HepG2 (cell line): ENCODE results near the gene IFI27L2. TPM values are rescaled to one million over a fixed set of nuclear protein-coding genes. Genes with fewer than 3 reads are reported as not detected.

Source experiments
- ATAC-seq: fragments of 200-7000 bp; cut with Tn5 transposase; 3 replicates; pipeline ENCODE4 v1.9.1; 2020; ENCODE audit warnings: mild to moderate bottlenecking, moderate library complexity
- Bru-seq: library from RNA; stranded (reverse); fragments of 400-500 nt; gene quantifications from one replicate; lab custom pipeline; 2021; lab: Mats Ljungman, UMichigan
- BruChase-seq, 2 experiments: library from RNA; stranded (reverse); fragments of 400-500 nt; gene quantifications; one replicate each; lab custom pipeline; 2021; lab: Mats Ljungman, UMichigan
- BruUV-seq: library from RNA; stranded (reverse); fragments of 400-500 nt; replicated peaks from 2 replicates; lab custom pipeline; 2021; lab: Mats Ljungman, UMichigan
- CTCF ChIA-PET: fragments of 300-600 bp; formaldehyde crosslinking; extraction: SDS; loops from one replicate; lab custom pipeline; 2021; ENCODE audit warnings: low total read pairs, inconsistent platforms, low intra/inter-chr PET ratio; lab: Yijun Ruan, JAX
- POLR2A ChIA-PET: fragments of 350-600 bp; sonication (Branson Sonifier 250); formaldehyde crosslinking; loops from one replicate; lab custom pipeline; 2020; ENCODE audit warnings: antibody characterized with exemption, inconsistent platforms; lab: Yijun Ruan, JAX
- DNase-seq: peaks from one replicate; pipeline ENCODE4 v3.0.0-alpha.2; 2015; ENCODE audit warnings: low spot score
- FAIRE-seq: peaks from 3 replicates; lab custom pipeline; 2011; peaks lifted over from hg19 to GRCh38; lab: Jason Lieb, UNC
- H2AFZ ChIP-seq: one replicate; pipeline ENCODE4 v1.6.1; 2011; ENCODE audit warnings: low read length, inconsistent platforms
- H3K27ac ChIP-seq: fragments of 300-600 bp; 3 replicates; pipeline ENCODE4 v1.8.0; 2011; ENCODE audit warnings: mixed run types, mild to moderate bottlenecking, mixed read lengths, low read length, inconsistent platforms; ENCODE audit not compliant: insufficient read depth; ENCODE audit errors: extremely low read length
- H3K27me3 ChIP-seq, 2 experiments: fragments of 200-600 bp in 1 of 2; 2 replicates in 1 of 2; 3 replicates in 1 of 2; pipeline versions ENCODE4 v1.6.0 to v1.8.0; 2011; ENCODE audit warnings: low read length in 2 of 2, mild to moderate bottlenecking in 2 of 2, moderate library complexity in 2 of 2, inconsistent platforms in 1 of 2; ENCODE audit not compliant: insufficient read depth in 2 of 2, control insufficient read depth in 1 of 2
- H3K36me3 ChIP-seq, 2 experiments: fragments of 200-600 bp in 1 of 2; replicated peaks in 1 of 2; 2 replicates in 1 of 2; 3 replicates in 1 of 2; pipeline versions ENCODE4 v1.5.1 to v1.8.0; 2011; ENCODE audit warnings: low read length in 2 of 2, inconsistent platforms in 1 of 2; ENCODE audit not compliant: insufficient read depth in 2 of 2, control insufficient read depth in 1 of 2
- H3K4me1 ChIP-seq: 2 replicates; pipeline ENCODE4 v1.5.1; 2012; ENCODE audit warnings: low read length, inconsistent platforms; ENCODE audit not compliant: insufficient read depth
- H3K4me2 ChIP-seq: 2 replicates; pipeline ENCODE4 v1.6.0; 2011; ENCODE audit warnings: low read depth, low read length, inconsistent platforms
- H3K4me3 ChIP-seq, 3 experiments: fragments of 200-600 bp in 1 of 3; sonication (generic), shearing (Covaris generic) in 1 of 3; replicated peaks in 1 of 3; 2 replicates each; pipeline ENCODE4 v1.5.1; 2011 to 2016; ENCODE audit warnings: low read length in 3 of 3, inconsistent platforms in 2 of 3, low read depth in 2 of 3, mild to moderate bottlenecking in 2 of 3, control low read depth in 1 of 3, mixed read lengths in 1 of 3; ENCODE audit not compliant: insufficient read depth in 1 of 3
- H3K79me2 ChIP-seq: one replicate; pipeline ENCODE4 v1.6.1; 2011; ENCODE audit warnings: low read length, inconsistent platforms; ENCODE audit not compliant: insufficient read depth
- H3K9ac ChIP-seq: 2 replicates; pipeline ENCODE4 v1.6.0; 2011; ENCODE audit warnings: mild to moderate bottlenecking, low read depth, low read length, inconsistent platforms; ENCODE audit not compliant: insufficient read depth
- H3K9me3 ChIP-seq: 2 replicates; pipeline ENCODE4 v1.5.1; 2012; ENCODE audit warnings: mild to moderate bottlenecking, low read length
- H4K20me1 ChIP-seq: 2 replicates; pipeline ENCODE4 v1.6.0; 2011; ENCODE audit warnings: inconsistent platforms, mild to moderate bottlenecking, low read length, moderate library complexity; ENCODE audit not compliant: insufficient read depth
- CTCF ChIP-seq: sonication (generic); formaldehyde crosslinking; IDR thresholded peaks from 2 replicates; pipeline ENCODE4 v1.5.0; 2020; ENCODE audit warnings: mild to moderate bottlenecking, missing genetic modification reagents, moderate library complexity
- GABPA ChIP-seq, 2 experiments: IDR thresholded peaks; 2 replicates each; pipeline ENCODE4 v1.6.1; 2011 to 2016; ENCODE audit warnings: low read depth in 2 of 2, low read length in 1 of 2, missing biosample characterization in 1 of 2, missing genetic modification characterization in 1 of 2
- GTF3A ChIP-seq: sonication (generic); formaldehyde crosslinking; conservative IDR thresholded peaks from 2 replicates; pipeline ENCODE4 v1.4.0; 2020; ENCODE audit warnings: mild to moderate bottlenecking, missing genetic modification reagents
- HNRNPK ChIP-seq: fragments of 200-400 bp; formaldehyde crosslinking; IDR thresholded peaks from 2 replicates; pipeline ENCODE4 v1.6.1; 2018; ENCODE audit warnings: low read length, low read depth, moderate library complexity, mild to moderate bottlenecking; ENCODE audit not compliant: poor library complexity, severe bottlenecking
- SALL1 ChIP-seq: sonication (generic); formaldehyde crosslinking; IDR thresholded peaks from 2 replicates; pipeline ENCODE4 v1.8.0; 2022; ENCODE audit warnings: mild to moderate bottlenecking, missing genetic modification reagents
- ZFP91 ChIP-seq: sonication (generic); formaldehyde crosslinking; IDR thresholded peaks from 2 replicates; pipeline ENCODE4 v1.9.0; 2022; ENCODE audit warnings: missing genetic modification reagents, mild to moderate bottlenecking, borderline replicate concordance
- ZNF687 ChIP-seq: sonication (generic); formaldehyde crosslinking; IDR thresholded peaks from 2 replicates; pipeline ENCODE4 v1.5.1; 2020; ENCODE audit warnings: mild to moderate bottlenecking, missing genetic modification reagents, moderate library complexity
- ZNF879 ChIP-seq: sonication (generic); formaldehyde crosslinking; IDR thresholded peaks from 2 replicates; pipeline ENCODE4 v1.8.1; 2023; ENCODE audit warnings: missing genetic modification reagents
- WGBS: methylation state at CpG from one replicate; pipeline ENCODE4 v1.1.6; 2017; ENCODE audit warnings: low lambda C conversion rate; 5-methylcytosine and 5-hydroxymethylcytosine counted together
- in situ Hi-C: cut with HindIII; loops from 2 replicates; pipeline ENCODE4 v1.10.0; 2017; ENCODE audit warnings: low pct_unique_long_range_greater_than_20kb; ENCODE audit not compliant: extremely low pct_ligation_motif_present
- intact Hi-C: fragments of 100-400 bp; cut with micrococcal nuclease; formaldehyde crosslinking; loops from one replicate; pipeline ENCODE4 v1.10.0; 2022; ENCODE audit not compliant: unreplicated experiment
- long read RNA-seq, 2 experiments: library from RNA in 1 of 2; library from polyadenylated mRNA in 1 of 2; stranded (forward) in 1 of 2; unstranded in 1 of 2; transcript quantifications; one replicate each; pipeline ENCODE4 v2.0.0, GENCODE V29; 2019 to 2022
- polyA minus RNA-seq, 3 experiments: library from RNA; depleted of rRNA, polyadenylated mRNA; stranded (reverse); fragments of >200 nt; gene quantifications; 2 replicates each; pipeline ENCODE4 v1.2.3, GENCODE V29; 2011; ENCODE audit warnings: low replicate concordance in 1 of 3
- polyA plus RNA-seq, 8 experiments: library from polyadenylated mRNA; depleted of rRNA in 3 of 8; stranded (reverse) in 7 of 8; unstranded in 1 of 8; fragments of >200 nt; fragmentation: Illumina TruSeq in 4 of 8; extraction: Trizol in 4 of 8; gene quantifications; 2 replicates each; pipeline versions ENCODE4 v1.2.1 to v1.2.3, GENCODE V29; 2011 to 2016; ENCODE audit warnings: low read depth in 4 of 8, missing spikeins in 1 of 8, mixed read lengths in 1 of 8; ENCODE audit not compliant: insufficient read depth in 1 of 8
- total RNA-seq, 5 experiments: library from RNA; depleted of rRNA; stranded (reverse); fragments of >200 nt; fragmentation: Illumina TruSeq; extraction: Trizol; gene quantifications; 2 replicates each; pipeline ENCODE4 v1.2.3, GENCODE V29; 2016; ENCODE audit warnings: low read depth in 1 of 5

IFI27L2 gene
- 4.3 and 6.0 TPM in 2 replicates for total RNA-seq (2016; rRNA removed; fragmentation: Illumina TruSeq; extraction: Trizol)
- 2.5 and 3.2 TPM in 2 replicates for total RNA-seq (2016; cell fraction: cytosol; rRNA removed; fragmentation: Illumina TruSeq; extraction: Trizol; ENCODE audit: low read depth)
- 5.0 and 5.5 TPM in 2 replicates for total RNA-seq (2016; cell fraction: insoluble cytoplasmic fraction; rRNA removed; fragmentation: Illumina TruSeq; extraction: Trizol)
- total RNA-seq (2016; cell fraction: membrane; rRNA removed; fragmentation: Illumina TruSeq; extraction: Trizol) = 3.6 and 3.7 TPM in 2 replicates
- 1.6 and 1.9 TPM in 2 replicates for total RNA-seq (2016; cell fraction: nucleus; rRNA removed; fragmentation: Illumina TruSeq; extraction: Trizol)
- polyA plus RNA-seq (2011; rRNA removed) = 4.8 and 6.9 TPM in 2 replicates
- polyA plus RNA-seq (2011; cell fraction: cytosol; rRNA removed) = 9.7 and 10.5 TPM in 2 replicates
- 3.1 and 4.9 TPM in 2 replicates for polyA plus RNA-seq (2011; cell fraction: nucleus; rRNA removed)
- polyA plus RNA-seq (2012) = 2.3 and 4.8 TPM in 2 replicates
- 3.7 and 4.6 TPM in 2 replicates for polyA plus RNA-seq (2016; cell fraction: cytosol; fragmentation: Illumina TruSeq; extraction: Trizol; ENCODE audit: low read depth)
- polyA plus RNA-seq (2016; cell fraction: insoluble cytoplasmic fraction; fragmentation: Illumina TruSeq; extraction: Trizol; ENCODE audit: low read depth) = 6.3 and 6.5 TPM in 2 replicates
- 2.3 and 3.4 TPM in 2 replicates for polyA plus RNA-seq (2016; cell fraction: membrane; fragmentation: Illumina TruSeq; extraction: Trizol; ENCODE audit: low read depth)
- polyA plus RNA-seq (2016; cell fraction: nucleus; fragmentation: Illumina TruSeq; extraction: Trizol; ENCODE audit: insufficient read depth, low read depth) = 2.8 and 4.6 TPM in 2 replicates
- polyA minus RNA-seq (2011; rRNA and poly(A)+ RNA removed; ENCODE audit: low replicate concordance) = 1.5 and 6.0 TPM in 2 replicates
- polyA minus RNA-seq (2011; cell fraction: cytosol; rRNA and poly(A)+ RNA removed) = not detected in 2 replicates
- polyA minus RNA-seq (2011; cell fraction: nucleus; rRNA and poly(A)+ RNA removed) = 1.1 TPM in 1 of 2 replicates, not detected in the other
- Bru-seq, nascent RNA = percentile 31 among the genes with signal in this experiment
- percentile 27 among the genes with signal in this experiment for BruChase-seq, experiment 1, labeled RNA remaining after a 6-hour chase
- not detected for BruChase-seq, experiment 2, labeled RNA remaining after a 2-hour chase
- long read RNA-seq, experiment 1, transcript IFI27L2-201 (4 exons, 511 nt) = major isoform, 5 of 5 reads
- long read RNA-seq, experiment 1, partial matches to known transcripts = 0 of 5 reads
- long read RNA-seq, experiment 1, other reads (novel, unspliced or antisense) = 0 of 5 reads
- long read RNA-seq, experiment 2, transcript IFI27L2-201 (4 exons, 511 nt) = major isoform, 8 of 10 reads
- long read RNA-seq, experiment 2, partial matches to known transcripts = 0 of 10 reads
- long read RNA-seq, experiment 2, other reads (novel, unspliced or antisense) = 0 of 10 reads

- H3K4me3 ChIP-seq = peak within 1 kb of the TSS; percentile 46 to 72 (median 53)
- in situ Hi-C loops = no loop called here
- 18% methylated on average over 14 of the region's 27 CpGs for WGBS
- TF ChIP-seq CTCF (CRISPR knock-in tag) (0 out of 2 replicates have a peak, but pooled peaks have one; percentile 9), SALL1 (CRISPR knock-in tag) (0 out of 2 replicates have a peak, but pooled peaks have one; percentile 17), ZNF687 (CRISPR knock-in tag) (peak; percentile 33; the same call in 1 of the 2 replicates), GABPA (IDR thresholded peaks at IDR 0.05; ENCODE audit: low read depth, low read length) (no peak), GABPA (CRISPR knock-in tag; IDR thresholded peaks at IDR 0.05; ENCODE audit: low read depth) (peak; percentile 37; the same call in 1 of the 2 replicates), HNRNPK (peak; percentile 18), ZNF879 (CRISPR knock-in tag) (no peak), GTF3A (CRISPR knock-in tag) (no peak), ZFP91 (CRISPR knock-in tag) (0 out of 2 replicates have a peak, but pooled peaks have one; percentile 18)
Measured at GRCh38 chr14:94129111-94129757, at the start of gene IFI27L2. TSS of gene IFI27L2 (minus strand) at chr14:94129604. CDS start at chr14:94129564, 40 bp downstream.

More at GRCh38 chr14:94129111-94129757, at the start of gene IFI27L2:
- no peak within 1 kb of the TSS for H3K27ac ChIP-seq
- BruUV-seq = no TSS peak
- ChIA-PET POLR2A (interaction anchor here (0.6 to 1.4 kb wide), 2 partner anchors 39 to 78 kb away, joined by 3 to 5 read pairs; no protein-coding TSS in a partner anchor), CTCF (no interaction called here)
- no peaks in the 10 kb centered on the region for H3K36me3 ChIP-seq
- ATAC-seq = peak; percentile 84
- no peaks in the 10 kb centered on the region for H3K9me3 ChIP-seq
- DNase-seq = peak; percentile 40
- peaks cover 23% of the 10 kb centered on the region for H3K4me1 ChIP-seq
- no peaks in the 10 kb centered on the region for H4K20me1 ChIP-seq
- H3K4me2 ChIP-seq = peak within 1 kb of the TSS; percentile 90
- H3K79me2 ChIP-seq = no peaks in the 10 kb centered on the region
- H3K9ac ChIP-seq = no peak within 1 kb of the TSS
- H3K27me3 ChIP-seq = peaks cover 2 to 17% of the 10 kb centered on the region in 2 experiments
- no peak for FAIRE-seq
- intact Hi-C loops = loop anchor here (5.0 kb wide), 1 partner anchor 47 kb away; the partner anchor contains the start of genes DDX24 and IFI27L1
- H2AFZ ChIP-seq = peak within 1 kb of the TSS; percentile 59
